Activated T-helper 17 cell treated with anti-CD3 and anti-CD28 coated beads, Interleukin-2, amount 50 U/mL, for 72 hours (primary cell): ENCODE results near the gene SYMPK. TPM values are rescaled to one million over a fixed set of nuclear protein-coding genes. Genes with fewer than 3 reads are reported as not detected.

Source experiments
- ATAC-seq: fragments of 150-1000 bp; cut with Tn5 transposase; replicated peaks from 2 replicates; pipeline ENCODE4 v1.10.0; 2021; ENCODE audit warnings: mild to moderate bottlenecking, moderate library complexity
- H3K27ac Mint-ChIP-seq: one replicate; pipeline ENCODE4 v1.8.0; 2022; ENCODE audit warnings: mixed read lengths
- H3K27me3 Mint-ChIP-seq: one replicate; pipeline ENCODE4 v1.8.0; 2022; ENCODE audit warnings: mixed read lengths
- H3K36me3 Mint-ChIP-seq: one replicate; pipeline ENCODE4 v1.8.0; 2022; ENCODE audit warnings: low read depth, mild to moderate bottlenecking, mixed read lengths
- H3K4me1 Mint-ChIP-seq: one replicate; pipeline ENCODE4 v1.8.0; 2022; ENCODE audit warnings: mixed read lengths
- H3K4me3 Mint-ChIP-seq: one replicate; pipeline ENCODE4 v1.8.0; 2022; ENCODE audit warnings: mild to moderate bottlenecking, mixed read lengths
- H3K9me3 Mint-ChIP-seq: one replicate; pipeline ENCODE4 v1.8.0; 2022; ENCODE audit warnings: mixed read lengths
- total RNA-seq, 2 donors: library from RNA; stranded (reverse); gene quantifications; one replicate each; pipeline ENCODE4 v1.2.3, GENCODE V29; 2022

SYMPK gene
- total RNA-seq, 2 donors from 2014 or later: 98.2 to 122 TPM

DNA sequence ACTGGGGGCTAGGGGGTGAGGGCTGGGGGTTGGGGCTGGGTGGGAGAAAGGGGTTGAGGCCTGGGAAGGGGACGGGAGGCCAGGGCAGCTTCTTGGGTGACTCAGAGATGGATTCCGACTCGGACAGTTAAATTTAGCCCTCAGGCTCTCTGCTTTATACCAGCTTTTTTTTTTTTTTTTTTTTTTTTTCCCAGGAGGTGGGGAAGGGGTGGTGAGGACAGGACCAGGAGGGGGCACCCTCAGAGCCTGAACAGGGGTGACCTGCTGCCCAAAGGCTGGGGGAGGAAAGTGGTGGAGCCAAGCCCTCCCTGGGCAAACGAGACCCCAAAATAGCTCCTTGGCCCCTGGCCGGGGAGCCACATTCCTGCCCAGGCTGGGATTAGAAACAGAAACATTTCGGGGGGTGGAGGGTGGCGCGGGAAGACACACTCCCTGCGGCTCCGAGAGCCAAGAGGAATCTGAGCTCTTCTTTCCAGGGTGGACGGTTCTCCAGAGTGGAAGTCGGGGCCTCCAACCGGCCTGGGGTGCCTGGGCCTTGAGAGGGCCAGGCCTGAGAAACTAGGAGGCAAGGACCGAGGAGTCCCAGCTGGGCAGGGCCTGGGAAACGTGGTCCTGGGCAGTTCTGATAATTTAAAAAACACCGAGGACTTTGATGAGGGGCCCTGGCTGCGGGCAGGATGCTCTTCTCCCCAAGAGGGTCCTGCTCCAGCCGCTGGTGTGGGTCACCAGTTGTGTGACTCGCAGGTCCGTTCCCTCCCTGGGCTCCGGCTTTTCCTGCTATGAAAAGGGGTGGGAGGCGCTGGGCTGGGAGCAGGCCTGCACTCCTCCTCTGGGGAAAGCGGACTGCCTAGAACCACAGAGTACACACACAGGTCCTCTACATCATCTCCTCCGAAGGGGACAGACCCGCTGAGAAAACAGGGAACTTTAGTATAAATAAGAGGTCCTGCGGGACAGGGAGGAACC is 79.8 kb downstream of the SYMPK start:
- Mint-ChIP-seq H3K27me3 (peaks cover 12% of the 10 kb centered on the region), H3K4me3 (no peak overlapping the region)

GRCh38 chr19:45782162-45782691 is 80.7 kb downstream of the SYMPK start, which contains the start of gene DMPK:
Gene DMPK, minus strand, starts transcription at chr19:45782490. Its CDS starts 138 bp downstream, at chr19:45782352.
- peaks cover 44% of the 10 kb centered on the region for H3K36me3 Mint-ChIP-seq
- no peak for ATAC-seq

More for the DNA sequence above, 79.8 kb downstream of the SYMPK start:
- Mint-ChIP-seq H3K36me3 (peaks cover 44% of the 10 kb centered on the region), H3K27ac (no peak overlapping the region), H3K9me3 (no peaks in the 10 kb centered on the region), H3K4me1 (peaks cover 14% of the 10 kb centered on the region)
- ATAC-seq: no peak

DNA sequence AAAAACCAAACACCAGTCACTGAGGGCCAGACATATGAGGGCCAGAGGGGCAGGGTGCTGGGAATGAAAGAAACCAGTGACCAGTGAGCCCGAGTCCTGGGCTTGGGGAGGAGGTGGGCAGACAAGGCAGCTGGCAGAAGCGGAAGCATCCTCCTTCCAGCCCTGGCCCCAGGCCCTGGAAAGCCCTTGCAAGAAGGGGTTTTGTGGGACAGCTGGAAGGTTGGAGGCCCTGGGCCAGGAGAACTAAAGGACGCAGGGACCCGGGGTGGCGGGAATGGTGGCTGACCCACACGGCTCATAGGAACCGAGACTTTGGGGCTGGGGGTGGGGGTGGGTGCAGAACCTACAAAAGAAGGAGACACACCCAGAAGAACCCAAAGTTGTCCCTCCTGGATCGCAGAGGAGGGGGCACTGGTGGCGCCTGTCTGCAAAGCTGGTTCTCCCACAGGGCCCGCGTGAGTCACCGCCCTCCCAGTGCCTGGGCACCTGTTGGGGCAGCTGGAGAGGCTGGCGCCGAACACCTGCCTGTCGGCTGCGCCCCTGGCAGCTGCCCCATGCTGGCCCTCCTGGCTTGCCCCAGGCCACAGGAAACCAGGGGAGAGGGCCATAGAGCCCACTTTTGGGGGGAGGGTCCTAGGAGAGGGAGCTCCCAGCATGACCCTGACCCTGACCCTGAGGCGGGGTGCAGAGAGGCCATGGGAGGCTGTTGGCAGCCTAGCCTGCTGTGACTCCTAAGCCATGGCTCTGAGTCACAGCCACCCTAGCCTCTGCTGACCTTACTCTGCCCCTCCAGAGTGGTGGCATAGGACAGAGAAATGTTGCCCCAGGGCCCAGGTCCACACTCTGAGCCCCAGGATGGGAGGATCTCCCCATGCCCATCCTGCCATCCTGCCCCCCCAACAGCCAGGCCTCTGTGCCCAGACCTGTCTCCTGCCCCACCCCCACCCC is 81.5 kb downstream of the SYMPK start:
- peaks cover 44% of the 10 kb centered on the region for H3K36me3 Mint-ChIP-seq
- no peak overlapping the region for H3K27ac Mint-ChIP-seq
- H3K9me3 Mint-ChIP-seq: no peaks in the 10 kb centered on the region
- peaks cover 14% of the 10 kb centered on the region for H3K4me1 Mint-ChIP-seq
- ATAC-seq: no peak
- no peak overlapping the region for H3K4me3 Mint-ChIP-seq
- peaks cover 12% of the 10 kb centered on the region for H3K27me3 Mint-ChIP-seq

More at GRCh38 chr19:45782162-45782691, 80.7 kb downstream of the SYMPK start, which contains the start of gene DMPK:
- H3K27me3 Mint-ChIP-seq: peaks cover 12% of the 10 kb centered on the region
- H3K27ac Mint-ChIP-seq: no peak within 1 kb of the TSS
- H3K9me3 Mint-ChIP-seq: no peaks in the 10 kb centered on the region
- H3K4me3 Mint-ChIP-seq: no peak within 1 kb of the TSS
- H3K4me1 Mint-ChIP-seq: peaks cover 14% of the 10 kb centered on the region

- H3K27ac Mint-ChIP-seq: no peak overlapping the region
- no peaks in the 10 kb centered on the region for H3K9me3 Mint-ChIP-seq
- H3K4me1 Mint-ChIP-seq: peaks cover 14% of the 10 kb centered on the region
- H3K36me3 Mint-ChIP-seq: peaks cover 40% of the 10 kb centered on the region
- H3K27me3 Mint-ChIP-seq: peaks cover 12% of the 10 kb centered on the region
- no peak for ATAC-seq
- no peak overlapping the region for H3K4me3 Mint-ChIP-seq
Observed at GRCh38 chr19:45780448-45781213, 82.3 kb downstream of the SYMPK start.

DNA sequence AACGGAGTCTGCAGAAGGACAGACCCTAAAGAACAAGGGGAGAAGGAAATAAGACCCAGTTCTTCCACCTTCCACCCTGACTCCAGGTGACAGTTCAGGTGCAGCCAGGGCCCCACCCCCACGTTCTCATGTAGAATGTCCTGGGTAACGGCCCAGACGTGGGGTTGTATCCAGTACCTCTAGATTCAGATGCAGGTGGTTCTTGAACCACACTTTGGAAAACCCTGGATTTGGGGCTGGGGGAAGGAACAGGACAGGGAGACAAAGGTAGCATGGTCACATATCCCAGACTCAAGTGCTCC is 82.8 kb downstream of the SYMPK start:
- Mint-ChIP-seq H3K36me3 (peaks cover 40% of the 10 kb centered on the region), H3K27me3 (peaks cover 12% of the 10 kb centered on the region), H3K27ac (no peak overlapping the region), H3K9me3 (no peaks in the 10 kb centered on the region), H3K4me3 (peak overlapping the region; percentile 82), H3K4me1 (peaks cover 14% of the 10 kb centered on the region)
- ATAC-seq: no peak

- Mint-ChIP-seq H3K27ac (peak overlapping the region; percentile 77), H3K4me3 (peak overlapping the region; percentile 82), H3K4me1 (peaks cover 14% of the 10 kb centered on the region), H3K27me3 (peaks cover 12% of the 10 kb centered on the region), H3K9me3 (no peaks in the 10 kb centered on the region), H3K36me3 (peaks cover 40% of the 10 kb centered on the region)
- ATAC-seq: peak; percentile 95
Observed at GRCh38 chr19:45779231-45780145, 83.5 kb downstream of the SYMPK start.

- Mint-ChIP-seq H3K27ac (no peak overlapping the region), H3K4me1 (peaks cover 14% of the 10 kb centered on the region), H3K36me3 (peaks cover 32% of the 10 kb centered on the region), H3K4me3 (peak overlapping the region; percentile 82), H3K27me3 (peaks cover 12% of the 10 kb centered on the region), H3K9me3 (no peaks in the 10 kb centered on the region)
- no peak for ATAC-seq
Observed at GRCh38 chr19:45778010-45778661, 84.8 kb downstream of the SYMPK start.

GRCh38 chr19:45777395-45777961 is 85.5 kb downstream of the SYMPK start:
- Mint-ChIP-seq H3K27ac (no peak overlapping the region), H3K27me3 (peaks cover 12% of the 10 kb centered on the region), H3K4me3 (no peak overlapping the region), H3K4me1 (peaks cover 15% of the 10 kb centered on the region), H3K36me3 (peaks cover 32% of the 10 kb centered on the region), H3K9me3 (no peaks in the 10 kb centered on the region)
- ATAC-seq: no peak

- H3K36me3 Mint-ChIP-seq: peaks cover 32% of the 10 kb centered on the region
- no peak for ATAC-seq
- no peaks in the 10 kb centered on the region for H3K9me3 Mint-ChIP-seq
- peaks cover 17% of the 10 kb centered on the region for H3K4me1 Mint-ChIP-seq
- H3K27me3 Mint-ChIP-seq: peaks cover 8% of the 10 kb centered on the region
- no peak overlapping the region for H3K27ac Mint-ChIP-seq
- no peak overlapping the region for H3K4me3 Mint-ChIP-seq
Observed at GRCh38 chr19:45774765-45775164, 88.2 kb downstream of the SYMPK start.

- Mint-ChIP-seq H3K27me3 (no peaks in the 10 kb centered on the region), H3K27ac (no peak overlapping the region), H3K4me3 (no peak overlapping the region), H3K9me3 (no peaks in the 10 kb centered on the region), H3K4me1 (peaks cover 6% of the 10 kb centered on the region), H3K36me3 (peaks cover 25% of the 10 kb centered on the region)
- ATAC-seq: no peak
Observed at GRCh38 chr19:45773384-45773783, 89.6 kb downstream of the SYMPK start.

DNA sequence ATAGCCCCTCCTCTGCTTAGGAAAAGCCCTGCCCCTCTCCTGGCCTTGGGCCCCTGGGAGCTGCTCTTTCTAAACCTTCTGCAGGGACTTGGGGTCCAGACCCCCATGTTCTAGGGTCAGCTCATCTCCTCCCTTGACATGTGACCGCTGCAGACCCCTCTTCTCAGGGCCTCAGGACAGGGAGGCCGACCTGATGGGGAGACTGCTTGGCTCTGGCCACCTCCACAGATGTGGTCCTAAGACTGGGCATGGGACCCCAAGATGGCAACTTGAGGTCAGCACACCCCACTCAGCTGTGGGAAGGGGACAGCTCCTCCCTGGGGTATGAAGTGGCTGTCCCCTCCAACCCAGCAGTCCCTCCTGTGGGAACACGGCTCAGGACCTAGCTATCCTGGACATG is 90.0 kb downstream of the SYMPK start:
- no peak for ATAC-seq
- H3K9me3 Mint-ChIP-seq: no peaks in the 10 kb centered on the region
- H3K27ac Mint-ChIP-seq: no peak overlapping the region
- no peak overlapping the region for H3K4me3 Mint-ChIP-seq
- peaks cover 21% of the 10 kb centered on the region for H3K36me3 Mint-ChIP-seq
- peaks cover 6% of the 10 kb centered on the region for H3K4me1 Mint-ChIP-seq
- H3K27me3 Mint-ChIP-seq: no peaks in the 10 kb centered on the region

DNA sequence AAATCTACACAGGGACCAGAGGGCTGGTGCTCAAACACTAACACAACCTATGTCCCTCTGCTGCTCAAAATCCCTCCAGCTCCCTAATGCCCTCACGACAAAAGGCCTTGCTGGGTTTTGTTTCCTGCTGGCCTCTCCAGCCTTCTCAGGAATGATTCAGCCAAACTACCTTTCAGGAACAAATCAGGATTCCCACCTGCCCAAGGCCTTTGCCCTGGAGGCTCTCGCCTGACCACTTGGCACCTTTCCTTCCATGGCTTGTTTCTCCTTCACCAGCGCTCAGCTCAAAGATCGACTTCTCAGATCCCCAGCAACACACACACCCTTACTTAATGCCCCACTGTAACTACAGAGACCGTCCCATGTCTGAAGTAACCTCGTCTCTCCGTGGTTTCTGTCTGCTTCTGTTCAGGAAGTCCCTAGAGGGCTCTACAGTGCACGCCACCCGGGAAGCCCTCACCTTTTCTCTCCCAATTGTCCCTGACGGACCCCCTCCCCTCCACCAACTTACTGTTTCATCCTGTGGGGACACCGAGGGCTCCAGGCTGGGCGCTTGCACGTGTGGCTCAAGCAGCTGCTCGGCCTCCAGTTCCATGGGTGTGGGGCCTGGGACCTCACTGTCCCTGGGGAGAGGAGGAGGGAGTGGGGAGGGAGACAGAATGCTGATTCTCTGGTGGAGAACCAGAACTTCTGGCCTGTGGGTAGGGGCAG is 90.7 kb downstream of the SYMPK start:
- Mint-ChIP-seq H3K4me1 (peaks cover 6% of the 10 kb centered on the region), H3K36me3 (peaks cover 14% of the 10 kb centered on the region), H3K4me3 (no peak overlapping the region), H3K27me3 (no peaks in the 10 kb centered on the region), H3K27ac (no peak overlapping the region), H3K9me3 (no peaks in the 10 kb centered on the region)
- no peak for ATAC-seq
